Measurements from ENCODE around the gene WDR77.

Gene WDR77

DNA sequence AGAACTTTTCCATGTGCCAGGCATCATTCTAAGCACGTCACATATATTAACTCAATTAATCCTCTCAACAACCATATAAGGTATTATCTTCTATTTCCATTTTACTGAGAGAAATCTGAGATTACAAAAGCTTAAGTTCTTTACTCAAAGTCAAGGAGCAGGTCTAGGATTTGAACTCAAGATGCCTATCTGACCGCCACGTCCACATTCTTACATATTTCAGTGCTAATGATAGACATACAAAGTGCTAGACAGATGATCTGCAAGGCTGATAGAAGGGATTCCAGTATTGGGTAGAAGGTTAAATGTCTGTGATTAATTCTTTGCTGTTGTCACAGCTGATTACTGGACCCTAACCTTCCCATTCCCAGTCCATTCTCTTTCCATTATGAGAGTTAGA is 4.7 kb upstream of the WDR77 start:
- Histone ChIP-seq H3K27me3 (ENCODE audit: control insufficient read depth in 1 of 2, insufficient read depth in 2 of 2, low read length in 2 of 2) (no peaks in the 10 kb centered on the region), H3K9me3 (ENCODE audit: control insufficient read depth in 2 of 2, low read length in 2 of 2) (no peaks in the 10 kb centered on the region), H3K9ac (ENCODE audit: low read length in 2 of 2) (no peak overlapping the region), H3K36me3 (ENCODE audit: control insufficient read depth in 2 of 2, insufficient read depth in 2 of 2, low read length in 2 of 2) (peaks cover 25 to 27% of the 10 kb centered on the region in 2 donors), H3K4me3 (ENCODE audit: low read length in 2 of 2) (no peak overlapping the region), H3K27ac (ENCODE audit: low read length) (no peak overlapping the region), H3K4me1 (ENCODE audit: control insufficient read depth, insufficient read depth, low read length) (peaks cover 17% of the 10 kb centered on the region)

DNA sequence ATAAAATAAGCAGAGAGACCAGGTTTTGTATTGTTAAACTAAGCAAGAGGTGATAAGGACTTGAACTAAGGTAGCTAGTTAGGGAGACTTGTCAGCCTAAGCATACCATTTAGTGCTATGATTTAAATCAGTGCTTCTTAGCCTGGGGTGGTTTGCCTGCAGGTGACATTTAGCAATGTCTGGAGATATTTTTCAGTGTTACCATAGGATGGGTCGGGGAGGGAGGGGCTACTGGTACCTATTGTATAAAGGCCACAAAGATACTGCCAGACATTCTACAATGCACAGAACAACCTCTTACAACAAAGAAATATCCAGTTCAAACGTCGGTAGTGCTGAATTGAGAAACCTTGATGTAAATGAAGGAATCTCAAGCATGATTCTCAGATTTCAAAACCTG is 3.5 kb upstream of the WDR77 start:
- no peaks in the 10 kb centered on the region for H3K9me3 ChIP-seq (ENCODE audit: control insufficient read depth in 2 of 2, low read length in 2 of 2)
- no peak overlapping the region for H3K4me3 ChIP-seq (ENCODE audit: low read length in 2 of 2)
- no peaks in the 10 kb centered on the region for H3K27me3 ChIP-seq (ENCODE audit: control insufficient read depth in 1 of 2, insufficient read depth in 2 of 2, low read length in 2 of 2)
- no peak overlapping the region for H3K9ac ChIP-seq (ENCODE audit: low read length in 2 of 2)
- H3K27ac ChIP-seq (ENCODE audit: low read length) = no peak overlapping the region
- H3K4me1 ChIP-seq (ENCODE audit: control insufficient read depth, insufficient read depth, low read length) = peaks cover 24% of the 10 kb centered on the region
- peaks cover 16 to 18% of the 10 kb centered on the region in 2 donors for H3K36me3 ChIP-seq (ENCODE audit: control insufficient read depth in 2 of 2, insufficient read depth in 2 of 2, low read length in 2 of 2)

DNA sequence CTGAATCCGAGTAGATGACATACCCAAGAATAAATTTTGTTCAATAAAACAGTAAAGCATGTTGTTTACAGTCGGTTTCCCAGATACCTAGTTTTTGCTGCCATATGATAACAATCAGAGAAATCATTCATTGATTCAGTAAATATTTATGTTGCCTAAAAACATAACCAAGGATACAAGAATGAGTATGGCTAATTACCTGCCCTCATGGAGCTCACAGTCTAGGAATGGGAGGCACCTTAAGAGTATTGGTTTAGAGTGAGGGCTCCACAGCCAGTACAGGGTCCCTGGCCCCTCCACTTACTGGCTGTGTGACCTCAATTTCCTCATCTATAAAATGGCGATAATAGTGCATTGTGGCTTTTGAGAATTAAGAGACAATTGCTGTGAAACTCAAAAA is 1.1 kb upstream of the WDR77 start:
- peak overlapping the region; percentile 93 to 99 for H3K4me3 ChIP-seq (ENCODE audit: low read length in 2 of 2)
- H3K4me1 ChIP-seq (ENCODE audit: control insufficient read depth, insufficient read depth, low read length) = peaks cover 24% of the 10 kb centered on the region
- H3K27me3 ChIP-seq (ENCODE audit: control insufficient read depth in 1 of 2, insufficient read depth in 2 of 2, low read length in 2 of 2) = no peaks in the 10 kb centered on the region
- H3K9ac ChIP-seq (ENCODE audit: low read length in 2 of 2) = peak overlapping the region; percentile 100
- peaks cover 10 to 17% of the 10 kb centered on the region in 2 donors for H3K36me3 ChIP-seq (ENCODE audit: control insufficient read depth in 2 of 2, insufficient read depth in 2 of 2, low read length in 2 of 2)
- no peak overlapping the region for H3K27ac ChIP-seq (ENCODE audit: low read length)
- no peaks in the 10 kb centered on the region for H3K9me3 ChIP-seq (ENCODE audit: control insufficient read depth in 2 of 2, low read length in 2 of 2)

DNA sequence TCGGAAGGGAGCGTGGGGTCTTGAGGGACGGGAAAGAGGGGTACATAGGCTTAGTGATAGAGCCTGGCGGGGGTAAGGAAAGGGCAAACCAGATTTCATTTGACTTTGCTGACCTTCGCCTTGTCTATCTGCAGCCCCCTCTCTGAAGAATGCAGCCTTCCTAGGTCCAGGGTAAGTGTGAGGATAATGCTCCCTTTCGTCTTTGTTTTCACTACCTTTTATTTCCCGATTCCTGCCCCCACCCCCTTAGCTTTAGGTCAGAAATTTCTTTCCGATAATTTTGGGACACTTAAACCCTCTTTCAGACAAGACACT is 604 bp upstream of the WDR77 start:
- peaks cover 14 to 15% of the 10 kb centered on the region in 2 donors for H3K36me3 ChIP-seq (ENCODE audit: control insufficient read depth in 2 of 2, insufficient read depth in 2 of 2, low read length in 2 of 2)
- H3K27me3 ChIP-seq (ENCODE audit: control insufficient read depth in 1 of 2, insufficient read depth in 2 of 2, low read length in 2 of 2) = no peaks in the 10 kb centered on the region
- no peaks in the 10 kb centered on the region for H3K9me3 ChIP-seq (ENCODE audit: control insufficient read depth in 2 of 2, low read length in 2 of 2)
- peak overlapping the region; percentile 80 for H3K27ac ChIP-seq (ENCODE audit: low read length)
- peak overlapping the region; percentile 100 for H3K9ac ChIP-seq (ENCODE audit: low read length in 2 of 2)
- peak overlapping the region; percentile 93 to 99 for H3K4me3 ChIP-seq (ENCODE audit: low read length in 2 of 2)
- H3K4me1 ChIP-seq (ENCODE audit: control insufficient read depth, insufficient read depth, low read length) = peaks cover 24% of the 10 kb centered on the region

DNA sequence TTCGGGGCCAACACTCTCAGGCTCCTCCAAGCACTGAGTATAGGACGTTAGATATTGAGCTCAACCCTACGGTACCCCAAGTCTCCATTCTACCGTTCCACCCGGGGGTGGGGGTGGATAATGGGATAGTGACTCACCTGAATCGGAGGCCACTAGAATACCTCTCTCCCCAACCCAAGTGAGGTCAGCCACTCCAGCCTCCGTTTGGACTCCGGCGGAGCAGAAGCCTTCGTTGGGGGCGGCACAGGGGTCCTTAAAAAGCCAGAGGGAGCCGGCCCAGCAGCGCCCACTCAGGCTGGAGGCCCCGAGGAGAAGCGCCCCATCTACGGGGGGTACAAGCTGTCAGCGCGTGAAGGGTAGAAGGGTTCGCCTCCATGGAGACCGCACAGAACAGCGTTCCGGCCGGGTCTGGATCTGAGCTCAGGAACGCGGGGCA is 556 bp downstream of the WDR77 start:
- H3K9me3 ChIP-seq (ENCODE audit: control insufficient read depth in 2 of 2, low read length in 2 of 2) = no peaks in the 10 kb centered on the region
- H3K27me3 ChIP-seq (ENCODE audit: control insufficient read depth in 1 of 2, insufficient read depth in 2 of 2, low read length in 2 of 2) = no peaks in the 10 kb centered on the region
- H3K36me3 ChIP-seq (ENCODE audit: control insufficient read depth in 2 of 2, insufficient read depth in 2 of 2, low read length in 2 of 2) = peaks cover 11 to 19% of the 10 kb centered on the region in 2 donors
- peak overlapping the region; percentile 26 for H3K27ac ChIP-seq (ENCODE audit: low read length)
- H3K4me3 ChIP-seq (ENCODE audit: low read length in 2 of 2) = peak overlapping the region; percentile 93 to 99
- H3K9ac ChIP-seq (ENCODE audit: low read length in 2 of 2) = peak overlapping the region; percentile 78 to 80
- H3K4me1 ChIP-seq (ENCODE audit: control insufficient read depth, insufficient read depth, low read length) = peaks cover 24% of the 10 kb centered on the region

DNA sequence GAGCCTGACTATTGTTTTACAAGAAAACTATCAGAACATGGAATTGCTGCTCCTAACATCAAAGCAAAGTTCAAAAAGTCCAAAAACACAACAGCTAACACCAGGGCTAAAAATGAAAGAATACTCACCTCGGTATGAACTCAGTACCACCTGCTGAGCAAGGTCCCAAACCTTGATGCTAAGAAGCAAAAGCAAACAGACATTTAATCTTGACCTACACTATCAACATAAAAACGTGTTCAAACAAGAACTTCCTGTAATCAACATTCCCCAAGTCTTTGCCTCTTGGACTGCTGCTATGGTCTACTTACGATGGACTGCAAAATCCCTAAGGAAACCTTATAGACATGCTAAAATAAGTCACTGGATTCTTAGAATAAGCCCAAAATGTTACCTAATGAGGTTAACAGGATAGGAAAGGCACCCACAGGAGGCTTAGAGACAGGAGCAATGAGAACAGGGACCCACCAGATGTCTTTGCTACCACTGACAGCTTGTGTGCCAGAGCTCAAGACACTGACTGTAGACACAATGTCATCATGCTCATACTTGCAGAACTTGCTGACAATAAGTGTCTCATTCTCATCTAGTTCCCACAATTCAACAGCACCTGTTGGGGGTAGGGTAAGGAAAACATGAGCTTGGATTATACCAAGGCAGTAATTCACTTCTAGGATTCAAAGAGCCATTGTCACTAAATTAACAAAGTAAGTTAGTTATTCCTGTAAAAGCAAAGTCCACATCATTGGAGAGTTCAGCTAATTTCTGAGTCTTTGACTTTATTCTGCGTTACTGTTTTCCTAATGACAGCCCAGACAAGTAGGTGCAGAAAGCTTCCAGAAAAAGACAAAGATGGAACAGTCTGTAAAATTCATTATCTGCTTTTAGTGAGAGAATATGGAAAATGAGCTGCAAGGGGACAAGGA is 1.8 kb downstream of the WDR77 start:
- H3K9me3 ChIP-seq (ENCODE audit: control insufficient read depth in 2 of 2, low read length in 2 of 2) = no peaks in the 10 kb centered on the region
- peak overlapping the region; percentile 93 to 99 for H3K4me3 ChIP-seq (ENCODE audit: low read length in 2 of 2)
- H3K9ac ChIP-seq (ENCODE audit: low read length in 2 of 2) = no peak overlapping the region
- H3K36me3 ChIP-seq (ENCODE audit: control insufficient read depth in 2 of 2, insufficient read depth in 2 of 2, low read length in 2 of 2) = peaks cover 23 to 31% of the 10 kb centered on the region in 2 donors
- H3K27ac ChIP-seq (ENCODE audit: low read length) = no peak overlapping the region
- peaks cover 24% of the 10 kb centered on the region for H3K4me1 ChIP-seq (ENCODE audit: control insufficient read depth, insufficient read depth, low read length)
- no peaks in the 10 kb centered on the region for H3K27me3 ChIP-seq (ENCODE audit: control insufficient read depth in 1 of 2, insufficient read depth in 2 of 2, low read length in 2 of 2)

DNA sequence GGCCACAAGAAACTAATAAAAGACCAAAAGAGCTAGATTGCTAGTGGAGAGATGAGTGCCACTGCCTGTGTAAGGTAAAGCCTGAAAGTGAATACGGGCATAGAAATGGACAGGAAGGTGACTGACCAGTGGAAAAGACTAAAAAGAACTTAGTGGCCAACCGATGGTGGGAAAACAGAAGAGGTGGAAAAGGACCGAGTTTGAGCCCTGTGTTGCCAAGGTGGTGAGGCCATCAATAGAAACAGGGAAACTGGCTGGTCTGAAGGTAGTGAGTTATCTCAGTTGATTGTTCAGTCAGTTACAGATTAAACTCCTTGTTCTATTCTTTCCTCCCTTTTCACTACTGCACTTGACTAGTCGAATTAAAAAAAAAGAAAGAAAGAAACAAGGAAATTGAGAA is 2.5 kb downstream of the WDR77 start:
- Histone ChIP-seq H3K9me3 (ENCODE audit: control insufficient read depth in 2 of 2, low read length in 2 of 2) (no peaks in the 10 kb centered on the region), H3K9ac (ENCODE audit: low read length in 2 of 2) (no peak overlapping the region), H3K36me3 (ENCODE audit: control insufficient read depth in 2 of 2, insufficient read depth in 2 of 2, low read length in 2 of 2) (peaks cover 29 to 36% of the 10 kb centered on the region in 2 donors), H3K27ac (ENCODE audit: low read length) (no peak overlapping the region), H3K27me3 (ENCODE audit: control insufficient read depth in 1 of 2, insufficient read depth in 2 of 2, low read length in 2 of 2) (no peaks in the 10 kb centered on the region), H3K4me3 (ENCODE audit: low read length in 2 of 2) (no peak overlapping the region), H3K4me1 (ENCODE audit: control insufficient read depth, insufficient read depth, low read length) (peaks cover 22% of the 10 kb centered on the region)

DNA sequence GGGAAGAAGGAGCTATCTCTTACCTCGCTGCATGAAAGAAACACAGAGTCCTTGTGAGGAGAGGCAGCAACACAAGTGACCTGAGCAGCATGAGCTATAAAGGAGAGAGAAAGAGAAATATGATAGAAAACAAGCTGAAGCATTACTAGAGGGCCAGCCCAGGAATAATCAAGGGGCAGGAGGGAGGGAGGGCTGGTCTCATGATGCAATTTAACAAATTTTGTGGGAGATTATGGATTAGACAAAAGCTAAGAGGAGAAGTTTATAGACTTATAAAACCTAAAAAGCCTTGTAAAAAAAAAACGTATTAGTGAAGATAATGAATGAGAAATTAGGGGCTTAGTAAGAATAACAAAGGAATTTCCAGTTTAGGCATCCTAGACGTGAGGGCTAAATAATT is 5.0 kb downstream of the WDR77 start:
- H3K4me1 ChIP-seq (ENCODE audit: control insufficient read depth, insufficient read depth, low read length) = peaks cover 7% of the 10 kb centered on the region
- no peak overlapping the region for H3K4me3 ChIP-seq (ENCODE audit: low read length in 2 of 2)
- H3K9me3 ChIP-seq (ENCODE audit: control insufficient read depth in 2 of 2, low read length in 2 of 2) = no peaks in the 10 kb centered on the region
- peaks cover 43 to 46% of the 10 kb centered on the region in 2 donors for H3K36me3 ChIP-seq (ENCODE audit: control insufficient read depth in 2 of 2, insufficient read depth in 2 of 2, low read length in 2 of 2)
- no peak overlapping the region for H3K27ac ChIP-seq (ENCODE audit: low read length)
- no peaks in the 10 kb centered on the region for H3K27me3 ChIP-seq (ENCODE audit: control insufficient read depth in 1 of 2, insufficient read depth in 2 of 2, low read length in 2 of 2)
- no peak overlapping the region for H3K9ac ChIP-seq (ENCODE audit: low read length in 2 of 2)

DNA sequence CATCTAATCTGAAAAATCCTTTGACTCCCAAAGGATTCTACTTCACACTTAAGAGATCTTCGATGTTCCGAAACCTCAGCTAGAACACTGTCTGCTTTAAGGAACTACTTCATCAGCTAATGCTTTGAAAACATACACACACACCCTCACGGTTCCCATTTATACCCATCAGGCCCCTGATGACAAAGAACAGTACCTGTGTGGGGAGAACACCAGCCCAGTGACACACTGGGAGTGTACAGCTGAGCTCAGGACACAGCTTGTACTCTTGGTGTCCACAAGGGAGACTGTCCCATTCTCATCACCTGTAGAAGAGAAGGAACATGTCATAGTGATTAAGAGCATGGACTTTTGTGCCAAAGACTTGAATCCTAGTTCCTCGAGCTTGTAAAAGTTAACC is 6.6 kb downstream of the WDR77 start:
- Histone ChIP-seq H3K4me1 (ENCODE audit: control insufficient read depth, insufficient read depth, low read length) (no peaks in the 10 kb centered on the region), H3K9me3 (ENCODE audit: control insufficient read depth in 2 of 2, low read length in 2 of 2) (no peaks in the 10 kb centered on the region), H3K36me3 (ENCODE audit: control insufficient read depth in 2 of 2, insufficient read depth in 2 of 2, low read length in 2 of 2) (peaks cover 46 to 48% of the 10 kb centered on the region in 2 donors), H3K27ac (ENCODE audit: low read length) (no peak overlapping the region), H3K4me3 (ENCODE audit: low read length in 2 of 2) (no peak overlapping the region), H3K27me3 (ENCODE audit: control insufficient read depth in 1 of 2, insufficient read depth in 2 of 2, low read length in 2 of 2) (no peaks in the 10 kb centered on the region), H3K9ac (ENCODE audit: low read length in 2 of 2) (no peak overlapping the region)

DNA sequence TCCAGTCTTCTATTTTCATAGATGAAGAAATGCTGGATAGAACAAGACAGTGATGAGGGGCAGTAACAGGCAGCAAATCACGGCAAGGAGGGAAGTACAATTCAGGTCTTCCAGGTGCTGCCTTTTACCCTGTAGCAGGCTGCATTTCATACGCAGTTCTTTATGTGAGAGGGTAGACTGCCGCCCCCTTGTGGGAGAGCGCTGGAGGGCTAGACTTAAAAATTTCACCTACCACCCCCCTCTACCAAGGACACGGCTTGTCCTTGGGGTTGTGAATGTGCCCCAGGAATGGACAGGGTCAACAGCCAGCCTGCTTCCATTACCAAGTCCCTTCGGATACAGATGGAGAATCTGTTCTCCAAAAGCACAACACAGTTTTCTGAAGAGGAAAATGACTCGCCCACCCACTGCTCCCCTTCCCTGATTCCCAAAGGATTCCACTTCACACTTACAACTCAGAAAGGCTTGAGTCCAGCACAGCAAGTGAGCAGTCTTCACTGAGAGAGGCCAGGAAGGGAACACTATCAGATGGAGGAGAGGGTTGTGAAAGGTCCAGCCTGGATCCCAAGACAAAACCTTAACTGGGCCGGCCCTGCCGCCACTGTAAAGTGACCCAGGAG is 7.4 kb downstream of the WDR77 start:
- Histone ChIP-seq H3K27me3 (ENCODE audit: control insufficient read depth in 1 of 2, insufficient read depth in 2 of 2, low read length in 2 of 2) (no peaks in the 10 kb centered on the region), H3K36me3 (ENCODE audit: control insufficient read depth in 2 of 2, insufficient read depth in 2 of 2, low read length in 2 of 2) (peaks cover 45 to 48% of the 10 kb centered on the region in 2 donors), H3K9me3 (ENCODE audit: control insufficient read depth in 2 of 2, low read length in 2 of 2) (no peaks in the 10 kb centered on the region), H3K4me1 (ENCODE audit: control insufficient read depth, insufficient read depth, low read length) (no peaks in the 10 kb centered on the region), H3K4me3 (ENCODE audit: low read length in 2 of 2) (no peak overlapping the region), H3K9ac (ENCODE audit: low read length in 2 of 2) (no peak overlapping the region), H3K27ac (ENCODE audit: low read length) (no peak overlapping the region)
